GM19099 (cell line): ENCODE data around the gene TOMT.

ENCODE experiments used
- POLR2A ChIP-seq: IDR thresholded peaks from 3 replicates; pipeline ENCODE4 v1.6.1; 2011; ENCODE audit warnings: low read depth; ENCODE audit not compliant: insufficient read length; ENCODE audit errors: extremely low read depth

TOMT gene

DNA sequence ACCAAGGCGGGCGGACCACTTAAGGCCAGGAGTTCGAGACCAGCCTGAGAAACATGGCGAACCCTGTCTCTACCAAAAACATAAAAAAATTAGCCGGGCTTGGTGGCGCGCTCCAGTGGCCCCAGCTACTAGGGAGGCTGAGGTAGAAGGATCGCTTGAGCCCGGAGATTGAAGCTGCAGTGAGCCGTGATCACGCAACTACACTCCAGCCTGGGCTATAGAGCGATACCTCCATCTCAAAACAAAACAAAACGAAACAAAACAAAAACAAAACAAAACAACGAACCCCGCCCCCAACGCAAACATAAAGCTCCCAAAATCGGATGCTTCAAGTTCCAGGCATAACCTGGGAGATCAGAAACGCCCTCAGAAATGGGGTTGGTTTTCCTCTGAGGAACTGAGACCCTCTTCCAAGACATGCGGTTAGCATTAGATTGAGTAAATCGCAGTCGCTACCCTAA, 24.5 kb upstream of the TOMT start:
- TF ChIP-seq POLR2A = no peak

DNA sequence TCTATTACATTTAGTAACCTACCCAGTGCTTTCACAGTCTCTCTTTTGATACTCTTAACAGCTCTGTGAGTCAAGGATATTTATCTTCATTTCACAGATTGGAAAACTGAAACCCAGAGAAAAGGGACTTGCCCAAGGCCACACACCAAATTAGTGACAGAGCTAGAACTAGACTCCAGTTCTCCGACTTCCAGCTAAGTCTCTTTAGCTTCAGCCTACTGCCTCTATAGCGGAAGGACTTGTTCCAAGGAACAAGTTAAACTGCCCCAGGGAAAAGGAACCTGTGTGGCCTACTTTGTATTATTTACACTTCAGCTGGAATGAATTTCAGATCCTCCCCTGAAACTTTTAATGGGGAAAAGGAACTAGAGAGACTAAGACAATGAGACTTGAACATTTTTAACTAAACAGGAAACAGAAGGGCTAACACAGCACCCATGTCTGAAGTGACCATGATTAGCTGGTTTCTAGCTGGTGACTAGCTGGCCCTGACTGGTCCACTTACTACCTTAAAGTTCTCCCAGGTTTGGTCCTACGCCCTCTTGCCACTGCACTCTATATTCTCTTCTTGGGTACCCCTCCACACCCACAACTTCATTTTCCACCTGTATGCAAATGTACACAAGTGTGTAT, 23.8 kb upstream of the TOMT start:
- no peak for TF ChIP-seq POLR2A

DNA sequence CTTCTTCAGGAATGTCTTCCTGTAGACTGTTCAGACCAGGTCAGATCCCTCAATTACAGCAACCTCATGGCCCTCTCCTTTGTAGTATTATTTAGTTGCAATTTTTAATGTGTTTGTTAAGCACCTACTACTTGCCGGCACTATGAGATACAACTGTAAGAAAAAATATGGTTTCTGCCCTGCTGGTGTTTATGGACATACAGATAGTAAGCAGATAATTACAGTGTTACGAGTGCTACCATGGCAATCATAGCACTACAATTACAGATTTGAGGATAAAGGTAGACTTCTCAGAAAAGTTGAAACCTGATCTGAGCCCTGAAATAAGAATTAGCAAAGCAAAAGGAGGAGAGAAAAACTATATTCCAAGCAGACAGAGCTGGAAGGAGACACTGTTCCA, 22.3 kb upstream of the TOMT start:
- no peak for TF ChIP-seq POLR2A

DNA sequence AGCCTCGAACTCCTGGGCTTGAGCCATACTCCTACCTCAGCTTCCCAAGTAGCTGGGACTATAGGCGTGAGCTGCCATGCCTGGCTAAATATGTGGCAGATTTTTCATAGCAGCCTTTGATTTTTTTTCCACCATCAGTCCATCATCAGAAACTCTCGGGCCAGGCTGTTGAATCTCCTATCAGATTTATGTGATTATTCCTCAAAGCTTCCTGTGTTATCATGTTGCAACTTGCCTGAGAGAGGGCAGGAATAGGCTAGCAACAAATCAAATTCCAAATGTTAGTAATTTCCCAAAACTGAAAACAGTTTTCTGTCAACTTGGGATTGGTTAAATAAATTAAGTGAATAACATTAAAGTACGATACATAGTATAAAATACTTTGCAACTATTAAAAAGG, 21.6 kb upstream of the TOMT start:
- no peak for TF ChIP-seq POLR2A

DNA sequence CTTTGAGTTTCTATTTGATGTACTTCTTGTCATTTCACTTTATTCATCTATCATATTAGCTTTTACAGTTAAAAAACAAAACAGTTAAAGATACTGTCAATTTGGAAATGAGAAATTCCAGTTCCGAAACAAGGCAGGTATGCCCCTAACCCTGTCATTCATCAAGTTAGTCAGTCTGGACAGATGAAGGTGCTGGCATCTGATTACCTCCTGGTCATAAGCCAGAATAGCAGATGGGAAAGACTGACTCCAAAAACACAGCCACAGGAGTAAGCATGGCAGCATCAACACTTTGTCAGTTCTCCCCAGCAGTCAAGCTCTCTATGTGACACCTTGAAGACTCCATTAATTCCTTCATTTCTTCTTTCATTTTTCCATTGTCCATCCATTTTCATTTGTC, 20.8 kb upstream of the TOMT start:
- TF ChIP-seq POLR2A = no peak

DNA sequence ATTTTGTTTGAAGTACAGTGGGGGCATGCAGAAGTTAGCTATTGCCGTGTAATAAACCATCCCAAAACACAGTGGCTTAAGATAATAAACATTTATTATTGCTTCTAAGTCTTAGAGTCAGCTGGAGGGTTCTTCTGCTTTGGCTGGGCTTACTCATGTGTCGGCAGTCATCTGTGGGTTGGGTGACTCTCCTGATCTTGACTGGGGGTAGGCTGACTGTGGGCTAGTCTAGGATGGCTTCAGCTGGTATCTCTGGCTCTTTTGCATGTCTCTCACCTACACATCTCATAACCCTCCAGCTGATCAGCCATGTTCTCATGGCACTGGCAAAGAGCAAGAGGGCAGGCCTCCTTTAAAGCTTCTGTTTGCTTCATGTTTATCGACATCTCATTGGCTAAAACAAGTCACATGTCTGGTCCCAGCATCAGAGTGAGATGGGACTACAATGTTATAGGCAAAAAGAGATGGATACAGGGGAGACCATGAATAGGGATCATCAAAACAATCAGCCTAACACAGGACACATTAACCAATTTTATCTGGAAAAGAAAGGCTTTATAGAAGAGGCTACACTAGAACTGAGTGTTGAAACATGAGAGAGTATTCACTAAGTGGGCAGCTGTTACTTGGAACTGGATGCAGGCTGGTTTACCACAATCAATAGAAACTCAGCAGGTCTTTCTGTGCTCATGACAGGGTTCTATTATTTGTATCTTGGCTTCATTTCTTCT, 19.9 kb upstream of the TOMT start:
- TF ChIP-seq POLR2A = no peak

DNA sequence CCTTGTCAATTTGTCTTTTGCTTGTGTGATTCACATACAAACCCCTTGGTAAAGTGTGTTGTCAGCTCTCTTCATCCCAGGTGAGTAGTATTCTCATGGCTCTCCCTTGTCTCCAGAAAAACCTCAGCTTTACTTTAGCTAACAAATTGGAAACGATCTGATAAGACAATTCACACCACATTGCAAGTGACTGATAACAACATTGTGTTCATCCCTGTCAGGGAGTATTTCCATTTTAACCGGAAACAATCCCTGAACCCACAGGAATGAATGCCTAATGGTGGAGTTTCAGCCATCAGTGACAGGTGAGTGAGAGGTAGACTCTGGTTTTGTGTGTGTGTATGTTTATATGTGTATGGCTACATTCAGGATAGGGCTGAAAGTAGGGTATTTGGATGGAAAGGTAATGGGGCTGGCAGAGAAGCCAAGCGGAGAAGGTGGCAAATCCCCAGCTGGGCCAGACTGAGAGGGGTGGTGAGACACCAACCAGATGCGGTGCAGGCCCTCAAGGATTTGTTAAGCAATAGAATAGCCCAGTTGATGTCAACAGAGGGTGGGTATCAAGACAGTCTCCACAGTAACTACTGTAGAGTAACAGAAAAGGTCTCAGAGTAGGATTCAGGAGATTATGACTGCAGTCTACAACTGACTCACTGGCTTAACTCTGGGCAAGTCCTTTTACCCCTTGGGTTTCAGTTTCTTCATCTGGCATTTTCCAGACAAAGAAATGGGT, 17.5 kb upstream of the TOMT start:
- TF ChIP-seq POLR2A = no peak

DNA sequence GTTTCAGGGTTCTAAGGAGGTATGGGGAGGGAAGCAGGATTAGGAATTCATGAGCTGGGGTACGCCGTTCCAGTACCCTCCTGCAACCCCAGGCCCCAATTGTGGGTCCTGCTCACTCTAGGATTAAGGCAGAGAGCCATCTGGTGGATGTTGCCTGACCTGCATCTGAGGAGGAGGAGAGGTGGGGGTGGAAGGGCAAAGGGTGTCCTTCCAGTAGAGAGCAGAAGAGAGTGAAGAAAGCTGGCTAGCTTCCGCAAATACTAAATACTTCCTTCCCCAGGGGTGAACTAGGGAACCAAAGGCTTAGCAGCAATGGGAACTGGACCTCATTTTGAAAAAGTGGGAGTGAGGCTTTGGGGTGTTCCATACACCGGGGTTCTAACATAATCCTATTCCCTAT, 14.4 kb upstream of the TOMT start:
- no peak for TF ChIP-seq POLR2A

DNA sequence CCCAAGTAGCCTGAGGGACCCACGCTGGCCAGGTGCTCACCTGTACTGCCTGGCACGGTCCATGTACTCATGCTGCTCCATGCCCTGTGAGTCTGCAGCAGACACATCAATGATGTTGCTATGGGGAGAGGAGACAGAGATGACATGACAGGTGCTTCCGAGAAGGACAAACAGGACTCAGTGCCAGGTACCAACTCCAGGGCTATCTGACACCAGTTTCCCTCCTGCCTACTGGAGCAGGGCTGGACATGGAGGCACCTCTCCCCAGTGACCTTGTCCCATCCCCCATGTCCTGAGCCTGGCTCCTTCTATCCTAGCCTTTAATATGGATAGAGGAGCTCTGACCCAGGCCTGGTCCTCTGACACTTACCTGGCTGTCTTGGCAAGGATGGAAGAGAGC, 7.0 kb upstream of the TOMT start:
- TF ChIP-seq POLR2A = no peak

DNA sequence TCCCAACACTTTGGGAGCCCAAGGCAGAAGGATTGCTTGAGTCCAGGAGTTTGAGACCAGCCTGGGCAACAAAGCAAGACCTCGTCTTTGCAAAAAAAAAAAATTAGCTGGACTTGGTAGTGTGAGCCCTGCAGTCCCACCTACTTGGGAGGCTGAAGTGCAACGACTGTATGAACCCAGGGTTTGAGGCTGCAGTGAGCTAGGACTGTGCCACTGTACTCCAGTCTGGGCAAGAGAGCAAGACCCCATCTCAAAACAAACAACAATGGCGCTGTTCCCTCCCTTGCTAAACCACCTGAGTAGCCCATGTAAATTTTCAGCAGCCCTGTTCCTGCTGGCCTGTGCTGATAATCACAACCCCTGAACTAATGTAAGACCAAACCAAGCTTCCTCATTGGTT, 5.7 kb upstream of the TOMT start:
- no peak for TF ChIP-seq POLR2A

DNA sequence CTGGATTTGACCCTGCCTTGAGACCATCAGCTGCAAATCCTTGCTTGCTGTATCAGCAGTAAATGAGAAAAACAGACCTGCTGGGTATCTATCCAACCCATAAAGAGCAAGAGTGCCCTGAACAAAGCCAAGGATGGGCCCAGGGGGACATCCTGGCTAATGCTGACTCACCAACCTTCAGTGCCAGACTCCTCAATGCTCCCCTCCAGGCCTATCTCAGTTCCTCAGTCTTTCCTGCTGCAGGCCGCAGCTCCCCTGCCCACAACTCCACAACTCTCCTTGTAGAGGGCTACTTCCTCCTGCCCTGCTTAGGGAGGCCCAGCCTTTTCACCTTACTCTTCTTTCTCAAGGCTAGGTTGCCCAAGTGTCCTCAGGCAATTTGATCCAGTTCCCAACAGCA, 5.3 kb upstream of the TOMT start:
- TF ChIP-seq POLR2A = no peak

DNA sequence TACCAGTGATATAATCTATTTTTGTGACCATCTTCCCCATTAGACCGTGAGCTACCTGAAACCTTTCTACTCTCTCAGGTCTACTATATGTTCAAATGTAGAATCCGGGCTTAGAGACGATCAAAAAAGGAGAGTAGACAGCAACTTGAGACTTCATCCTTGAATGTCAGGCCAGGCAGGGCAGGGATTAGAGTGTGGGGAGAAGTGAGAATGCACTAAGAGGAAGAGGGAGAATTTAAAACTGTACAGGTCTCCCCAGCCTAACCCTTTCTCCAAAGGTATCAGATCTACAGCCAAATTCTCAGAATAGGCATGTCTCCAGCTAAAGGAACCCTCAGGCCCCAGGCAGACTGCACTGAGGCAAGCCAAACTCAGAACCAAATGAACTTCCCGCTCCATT, 3.6 kb upstream of the TOMT start:
- no peak for TF ChIP-seq POLR2A

DNA sequence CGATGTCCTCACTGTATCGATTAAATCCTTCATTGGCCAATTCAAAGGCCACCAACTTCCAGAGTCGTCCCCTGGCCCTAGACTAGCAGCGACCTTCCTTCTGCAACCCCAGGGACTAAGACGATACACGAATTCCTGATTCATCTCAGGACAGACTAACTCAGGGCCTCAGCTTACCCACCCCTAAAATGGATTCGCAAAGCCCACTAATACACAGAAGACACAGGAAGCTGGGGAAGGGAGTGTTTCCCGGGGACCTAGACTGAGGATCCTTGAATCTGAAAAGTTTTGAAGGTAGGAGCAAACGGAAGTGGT, 3.1 kb upstream of the TOMT start:
- no peak for TF ChIP-seq POLR2A

DNA sequence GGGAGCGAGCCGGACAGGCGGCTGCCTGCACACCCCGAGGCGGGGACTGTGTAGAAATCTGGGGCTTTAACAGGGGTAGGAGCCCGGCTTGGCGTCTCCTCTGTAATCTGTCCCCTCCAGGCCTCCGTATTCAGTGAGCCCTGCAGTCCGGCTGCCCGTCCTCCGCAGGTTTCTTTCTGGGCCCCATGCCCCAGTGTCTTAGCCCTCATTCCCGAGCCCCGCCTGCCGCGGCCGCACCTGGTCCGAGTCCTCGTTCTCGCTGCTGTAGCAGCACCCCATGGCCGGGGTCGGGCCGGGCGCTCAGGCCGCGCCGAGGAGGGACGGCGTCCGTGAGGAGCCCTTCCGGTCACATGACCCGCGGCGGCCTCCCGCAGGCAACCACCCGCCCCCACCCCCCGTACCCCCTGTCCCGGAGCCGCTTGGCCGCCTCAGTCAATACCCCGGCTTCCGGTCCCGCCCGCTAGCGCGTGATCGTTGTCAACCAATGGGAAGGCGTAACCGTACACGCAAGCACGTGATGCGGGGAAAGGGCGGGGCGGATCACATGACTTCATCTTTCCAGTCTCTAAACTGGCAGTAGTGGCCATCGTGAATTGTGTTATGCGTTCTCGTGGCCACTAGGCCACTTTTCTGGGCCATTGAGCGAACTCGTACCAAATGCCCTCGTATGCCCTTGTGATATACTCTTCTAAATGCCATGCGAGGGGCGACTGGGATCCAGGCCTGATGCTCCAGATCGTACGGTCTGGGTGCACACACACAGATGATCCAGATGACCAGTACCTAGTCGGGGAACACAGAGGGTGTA, 2.6 kb upstream of the TOMT start, which contains the start of gene LAMTOR1:
Gene LAMTOR1 (minus strand): TSS at position 352 of the 808 bp plus-strand sequence. CDS start 73 bp downstream, at position 279.
- TF ChIP-seq POLR2A = peak; percentile 95

DNA sequence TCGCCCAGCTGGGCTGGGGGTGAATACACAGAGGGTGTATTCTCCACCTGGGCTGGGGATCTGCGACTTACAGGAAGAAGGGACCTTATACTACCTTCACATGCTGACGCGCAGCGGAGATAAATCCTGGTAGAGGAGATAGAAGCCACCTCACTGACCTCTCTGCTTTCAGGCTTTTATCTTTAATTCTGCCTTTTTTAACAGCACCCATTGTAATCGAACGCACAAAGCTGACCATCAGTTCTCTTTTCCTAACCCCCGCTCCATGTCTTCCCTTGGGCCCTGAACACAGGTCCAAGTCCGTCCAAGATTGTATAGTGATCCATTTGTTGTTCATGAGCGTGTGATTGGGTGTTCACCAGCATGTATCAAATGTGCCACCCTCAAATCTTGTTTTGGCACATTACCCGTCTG, 2.0 kb upstream of the TOMT start:
- no peak for TF ChIP-seq POLR2A
